IMR-90 (cell line): Measurements from ENCODE around the gene EMC8.

Experiments
- BHLHE40 ChIP-seq: fragments of 150-350 bp; IDR thresholded peaks from 2 replicates; pipeline ENCODE4 v1.6.1; 2016; ENCODE audit warnings: mild to moderate bottlenecking, low read depth, low read length
- MXI1 ChIP-seq: IDR thresholded peaks from 2 replicates; pipeline ENCODE4 v1.6.1; 2012; ENCODE audit warnings: low read depth, mild to moderate bottlenecking, low read length, moderate library complexity, borderline replicate concordance
- POLR2A ChIP-seq: IDR thresholded peaks from 2 replicates; pipeline ENCODE4 v1.6.1; 2012; ENCODE audit warnings: mild to moderate bottlenecking, low read depth, low read length
- RAD21 ChIP-seq: IDR thresholded peaks from 2 replicates; pipeline ENCODE4 v1.6.1; 2012; ENCODE audit warnings: low read length, improper control_type of control experiment
- RFX5 ChIP-seq: IDR thresholded peaks from 2 replicates; pipeline ENCODE4 v1.8.0; 2012; ENCODE audit warnings: low read depth, mild to moderate bottlenecking, low read length, moderate library complexity
- SMC3 ChIP-seq: fragments of 150-350 bp; IDR thresholded peaks from 2 replicates; pipeline ENCODE4 v1.6.1; 2016; ENCODE audit warnings: low read depth, mild to moderate bottlenecking, antibody characterized with exemption, low read length, moderate library complexity
- TF ChIP-seq, protein P1 (sequence below): conservative IDR thresholded peaks from 2 replicates; pipeline ENCODE4 v1.5.1; 2012; ENCODE audit warnings: mild to moderate bottlenecking, low read depth, low read length, improper control_type of control experiment
- TF ChIP-seq, protein P2 (sequence below): fragments of 150-350 bp; IDR thresholded peaks from 2 replicates; pipeline ENCODE4 v1.6.1; 2016; ENCODE audit warnings: low read depth, mild to moderate bottlenecking, low read length, moderate library complexity, borderline replicate concordance
- TF ChIP-seq, protein P3 (sequence below): fragments of 150-350 bp; IDR thresholded peaks from 2 replicates; pipeline ENCODE4 v1.6.1; 2017; ENCODE audit warnings: mild to moderate bottlenecking, antibody characterized with exemption, low read length, low read depth

DNA sequence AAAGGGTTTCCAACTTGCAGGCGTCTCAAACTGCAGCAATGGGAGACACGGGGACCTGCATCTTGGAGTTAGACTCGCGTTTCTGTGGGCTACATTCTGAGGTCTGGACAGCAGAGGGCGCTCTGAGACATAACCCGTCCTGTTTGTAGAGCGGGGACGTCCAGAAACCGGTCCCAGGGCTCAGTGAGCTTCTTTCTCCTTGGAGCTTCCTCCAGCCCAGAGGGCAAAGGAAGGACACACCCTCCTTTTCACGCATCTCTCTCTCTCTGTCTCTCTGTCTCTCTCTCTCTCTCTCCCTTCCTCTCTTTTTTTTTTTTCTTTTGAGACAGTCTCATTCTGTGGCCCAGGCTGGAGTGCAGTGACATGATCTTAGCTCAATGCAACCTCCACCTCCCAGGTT, 19.9 kb upstream of the EMC8 start:
- TF ChIP-seq POLR2A: no peak
- TF ChIP-seq, protein P1, sequence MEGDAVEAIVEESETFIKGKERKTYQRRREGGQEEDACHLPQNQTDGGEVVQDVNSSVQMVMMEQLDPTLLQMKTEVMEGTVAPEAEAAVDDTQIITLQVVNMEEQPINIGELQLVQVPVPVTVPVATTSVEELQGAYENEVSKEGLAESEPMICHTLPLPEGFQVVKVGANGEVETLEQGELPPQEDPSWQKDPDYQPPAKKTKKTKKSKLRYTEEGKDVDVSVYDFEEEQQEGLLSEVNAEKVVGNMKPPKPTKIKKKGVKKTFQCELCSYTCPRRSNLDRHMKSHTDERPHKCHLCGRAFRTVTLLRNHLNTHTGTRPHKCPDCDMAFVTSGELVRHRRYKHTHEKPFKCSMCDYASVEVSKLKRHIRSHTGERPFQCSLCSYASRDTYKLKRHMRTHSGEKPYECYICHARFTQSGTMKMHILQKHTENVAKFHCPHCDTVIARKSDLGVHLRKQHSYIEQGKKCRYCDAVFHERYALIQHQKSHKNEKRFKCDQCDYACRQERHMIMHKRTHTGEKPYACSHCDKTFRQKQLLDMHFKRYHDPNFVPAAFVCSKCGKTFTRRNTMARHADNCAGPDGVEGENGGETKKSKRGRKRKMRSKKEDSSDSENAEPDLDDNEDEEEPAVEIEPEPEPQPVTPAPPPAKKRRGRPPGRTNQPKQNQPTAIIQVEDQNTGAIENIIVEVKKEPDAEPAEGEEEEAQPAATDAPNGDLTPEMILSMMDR: peak; percentile 70
- TF ChIP-seq RAD21: peak; percentile 57
- TF ChIP-seq, protein P2, sequence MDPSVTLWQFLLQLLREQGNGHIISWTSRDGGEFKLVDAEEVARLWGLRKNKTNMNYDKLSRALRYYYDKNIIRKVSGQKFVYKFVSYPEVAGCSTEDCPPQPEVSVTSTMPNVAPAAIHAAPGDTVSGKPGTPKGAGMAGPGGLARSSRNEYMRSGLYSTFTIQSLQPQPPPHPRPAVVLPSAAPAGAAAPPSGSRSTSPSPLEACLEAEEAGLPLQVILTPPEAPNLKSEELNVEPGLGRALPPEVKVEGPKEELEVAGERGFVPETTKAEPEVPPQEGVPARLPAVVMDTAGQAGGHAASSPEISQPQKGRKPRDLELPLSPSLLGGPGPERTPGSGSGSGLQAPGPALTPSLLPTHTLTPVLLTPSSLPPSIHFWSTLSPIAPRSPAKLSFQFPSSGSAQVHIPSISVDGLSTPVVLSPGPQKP: no peak
- TF ChIP-seq RFX5: no peak
- TF ChIP-seq SMC3: peak; percentile 60
- TF ChIP-seq, protein P3, sequence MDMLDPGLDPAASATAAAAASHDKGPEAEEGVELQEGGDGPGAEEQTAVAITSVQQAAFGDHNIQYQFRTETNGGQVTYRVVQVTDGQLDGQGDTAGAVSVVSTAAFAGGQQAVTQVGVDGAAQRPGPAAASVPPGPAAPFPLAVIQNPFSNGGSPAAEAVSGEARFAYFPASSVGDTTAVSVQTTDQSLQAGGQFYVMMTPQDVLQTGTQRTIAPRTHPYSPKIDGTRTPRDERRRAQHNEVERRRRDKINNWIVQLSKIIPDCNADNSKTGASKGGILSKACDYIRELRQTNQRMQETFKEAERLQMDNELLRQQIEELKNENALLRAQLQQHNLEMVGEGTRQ: no peak
- no peak for TF ChIP-seq BHLHE40
- no peak for TF ChIP-seq MXI1
